MM.1S (cell line): ENCODE measurements around the gene CLIC5.

ENCODE experiments used
- DNase-seq: peaks from one replicate; pipeline ENCODE4 v3.0.0-alpha.2; 2015
- H2AFZ ChIP-seq: fragments of 300-600 bp; sonication (generic); 2 replicates; pipeline ENCODE4 v1.6.0; 2016; ENCODE audit warnings: antibody characterized with exemption, low read length
- H3F3A ChIP-seq: fragments of 300-600 bp; sonication (generic); 2 replicates; pipeline ENCODE4 v1.6.1; 2016; ENCODE audit warnings: mild to moderate bottlenecking, antibody characterized with exemption, low read length, moderate library complexity, mixed read lengths; ENCODE audit not compliant: insufficient read depth
- H3K27ac ChIP-seq: fragments of 300-600 bp; sonication (generic); 2 replicates; pipeline ENCODE4 v1.5.1; 2016; ENCODE audit warnings: mild to moderate bottlenecking, low read length
- H3K27me3 ChIP-seq: fragments of 300-600 bp; sonication (generic); replicated peaks from 2 replicates; pipeline ENCODE4 v1.6.0; 2016; ENCODE audit warnings: low read length; ENCODE audit not compliant: insufficient read depth
- H3K36me3 ChIP-seq: fragments of 300-600 bp; sonication (generic); replicated peaks from 2 replicates; pipeline ENCODE4 v1.6.1; 2016; ENCODE audit warnings: mild to moderate bottlenecking, low read length, mixed read lengths; ENCODE audit not compliant: insufficient read depth
- H3K4me1 ChIP-seq: fragments of 300-600 bp; sonication (generic); 2 replicates; pipeline ENCODE4 v1.6.1; 2016; ENCODE audit warnings: low read length, mixed read lengths
- H3K4me2 ChIP-seq: fragments of 300-600 bp; sonication (generic); 2 replicates; pipeline ENCODE4 v1.6.0; 2016; ENCODE audit warnings: low read depth, low read length
- H3K4me3 ChIP-seq: fragments of 300-600 bp; sonication (generic); 2 replicates; pipeline ENCODE4 v1.5.1; 2016; ENCODE audit warnings: low read length, mixed read lengths
- H3K79me2 ChIP-seq: fragments of 300-600 bp; sonication (generic); 2 replicates; pipeline ENCODE4 v1.6.1; 2016; ENCODE audit warnings: mixed run types, low read length, mixed read lengths
- H3K9ac ChIP-seq: fragments of 300-600 bp; sonication (generic); 2 replicates; pipeline ENCODE4 v1.6.1; 2016; ENCODE audit warnings: low read length, mixed read lengths
- H3K9me2 ChIP-seq: fragments of 300-600 bp; sonication (generic); replicated peaks from 2 replicates; pipeline ENCODE4 v1.6.1; 2016; ENCODE audit warnings: mild to moderate bottlenecking, low read length, mixed read lengths; ENCODE audit not compliant: insufficient read depth
- H3K9me3 ChIP-seq: fragments of 300-600 bp; sonication (generic); replicated peaks from 2 replicates; pipeline ENCODE4 v1.6.1; 2016; ENCODE audit warnings: mild to moderate bottlenecking, low read length, mixed read lengths; ENCODE audit not compliant: insufficient read depth
- H4K20me1 ChIP-seq: fragments of 300-600 bp; sonication (generic); 2 replicates; pipeline ENCODE4 v1.6.1; 2016; ENCODE audit warnings: mild to moderate bottlenecking, low read length, moderate library complexity, mixed read lengths; ENCODE audit not compliant: insufficient read depth
- CTCF ChIP-seq: fragments of 300-600 bp; sonication (generic); IDR thresholded peaks from 2 replicates; pipeline ENCODE4 v1.5.1; 2016; ENCODE audit warnings: antibody characterized with exemption, low read length, mixed read lengths
- EZH2 ChIP-seq: fragments of 300-600 bp; sonication (generic); optimal IDR thresholded peaks from 2 replicates; pipeline ENCODE3; 2017; ENCODE audit warnings: low read depth, mild to moderate bottlenecking, antibody characterized with exemption, low read length, mixed read lengths
- EZH2phosphoT487 ChIP-seq: fragments of 300-600 bp; sonication (generic); IDR thresholded peaks from 2 replicates; pipeline ENCODE4 v1.6.1; 2018; ENCODE audit warnings: antibody characterized with exemption, low read length

The CLIC5 gene

GRCh38 chr6:46052479-46052878, 36.8 kb upstream of the CLIC5 start:
- Histone ChIP-seq H3K36me3 (no peaks in the 10 kb centered on the region), H3K27me3 (no peaks in the 10 kb centered on the region), H3K4me1 (no peaks in the 10 kb centered on the region), H4K20me1 (no peaks in the 10 kb centered on the region), H3K9me2 (no peaks in the 10 kb centered on the region), H3K79me2 (no peaks in the 10 kb centered on the region), H3F3A (no peaks in the 10 kb centered on the region), H3K9me3 (no peaks in the 10 kb centered on the region), H2AFZ (no peak overlapping the region), H3K4me2 (no peak overlapping the region), H3K27ac (no peak overlapping the region), H3K4me3 (no peak overlapping the region), H3K9ac (no peak overlapping the region)
- TF ChIP-seq EZH2 (no peak), CTCF (no peak), EZH2phosphoT487 (no peak)
- DNase-seq, result no peak

- H3K4me2 ChIP-seq, result no peak overlapping the region
- H3K36me3 ChIP-seq, result no peaks in the 10 kb centered on the region
- no peaks in the 10 kb centered on the region for H3F3A ChIP-seq
- H3K27ac ChIP-seq, result no peak overlapping the region
- H2AFZ ChIP-seq, result no peak overlapping the region
- H3K27me3 ChIP-seq, result no peaks in the 10 kb centered on the region
- no peaks in the 10 kb centered on the region for H4K20me1 ChIP-seq
- H3K9ac ChIP-seq, result no peak overlapping the region
- no peaks in the 10 kb centered on the region for H3K4me1 ChIP-seq
- H3K79me2 ChIP-seq, result no peaks in the 10 kb centered on the region
- no peak for DNase-seq
- no peak overlapping the region for H3K4me3 ChIP-seq
- TF ChIP-seq CTCF (no peak), EZH2phosphoT487 (no peak), EZH2 (no peak)
- H3K9me2 ChIP-seq, result no peaks in the 10 kb centered on the region
- H3K9me3 ChIP-seq, result no peaks in the 10 kb centered on the region
Observed at GRCh38 chr6:46051962-46052361, 36.3 kb upstream of the CLIC5 start.

- Histone ChIP-seq H3K9ac (no peak overlapping the region), H3K27me3 (no peaks in the 10 kb centered on the region), H3K4me2 (no peak overlapping the region), H3K36me3 (no peaks in the 10 kb centered on the region), H3K4me3 (no peak overlapping the region), H3K79me2 (no peaks in the 10 kb centered on the region), H3K9me2 (no peaks in the 10 kb centered on the region), H3K9me3 (no peaks in the 10 kb centered on the region), H3K27ac (no peak overlapping the region), H3K4me1 (no peaks in the 10 kb centered on the region), H2AFZ (no peak overlapping the region), H3F3A (no peaks in the 10 kb centered on the region), H4K20me1 (no peaks in the 10 kb centered on the region)
- DNase-seq, result no peak
- TF ChIP-seq EZH2, result no peak
- TF ChIP-seq CTCF, result no peak
- no peak for TF ChIP-seq EZH2phosphoT487
Observed at GRCh38 chr6:46050845-46051405, 35.3 kb upstream of the CLIC5 start.
